DND-41 (cell line): ENCODE measurements around the gene IFIT2.

Source experiments
- ATAC-seq: fragments of 200-7000 bp; cut with Tn5 transposase; 3 replicates; pipeline ENCODE4 v1.9.1; 2021; ENCODE audit warnings: low read depth; ENCODE audit not compliant: insufficient read depth
- DNase-seq: peaks from one replicate; pipeline ENCODE4 v3.0.0-alpha.2; 2020
- H2AFZ ChIP-seq: 2 replicates; pipeline ENCODE4 v1.6.0; 2012; ENCODE audit warnings: low read depth, low read length
- H3K27ac ChIP-seq: 2 replicates; pipeline ENCODE4 v1.5.1; 2012; ENCODE audit warnings: low read length, inconsistent platforms
- H3K27me3 ChIP-seq: fragments of 200-600 bp; sonication (generic); 2 replicates; pipeline ENCODE4 v1.6.0; 2012; ENCODE audit warnings: low read length, mild to moderate bottlenecking, inconsistent platforms; ENCODE audit not compliant: insufficient read depth, poor library complexity
- H3K36me3 ChIP-seq: 2 replicates; pipeline ENCODE4 v1.5.1; 2012; ENCODE audit warnings: low read length, inconsistent platforms; ENCODE audit not compliant: insufficient read depth
- H3K4me1 ChIP-seq: 2 replicates; pipeline ENCODE4 v1.5.1; 2012; ENCODE audit warnings: mild to moderate bottlenecking, low read length; ENCODE audit not compliant: insufficient read depth
- H3K4me2 ChIP-seq: 2 replicates; pipeline ENCODE4 v1.6.0; 2012; ENCODE audit warnings: mild to moderate bottlenecking, moderate library complexity, low read length, inconsistent platforms; ENCODE audit not compliant: insufficient read depth
- H3K4me3 ChIP-seq, 2 experiments: fragments of 200-600 bp in 1 of 2; shearing (Covaris generic) in 1 of 2; 2 replicates each; pipeline ENCODE4 v1.5.1; 2012 to 2016; ENCODE audit warnings: inconsistent platforms in 2 of 2, low read length in 2 of 2, mild to moderate bottlenecking in 2 of 2, low read depth in 1 of 2, moderate library complexity in 1 of 2
- H3K79me2 ChIP-seq: 2 replicates; pipeline ENCODE4 v1.6.0; 2012; ENCODE audit warnings: low read length, inconsistent platforms; ENCODE audit not compliant: insufficient read depth
- H3K9ac ChIP-seq: 2 replicates; pipeline ENCODE4 v1.6.0; 2012; ENCODE audit warnings: low read depth, mild to moderate bottlenecking, inconsistent platforms, low read length, moderate library complexity
- H3K9me3 ChIP-seq: 2 replicates; pipeline ENCODE4 v1.5.1; 2012; ENCODE audit warnings: low read length, moderate library complexity, mild to moderate bottlenecking, inconsistent platforms; ENCODE audit not compliant: insufficient read depth, severe bottlenecking
- H4K20me1 ChIP-seq: 2 replicates; pipeline ENCODE4 v1.6.0; 2012; ENCODE audit warnings: low read length; ENCODE audit not compliant: insufficient read depth
- CTCF ChIP-seq: IDR thresholded peaks from 2 replicates; pipeline ENCODE4 v1.5.1; 2012; ENCODE audit warnings: borderline replicate concordance, low read length, moderate library complexity, mild to moderate bottlenecking; ENCODE audit not compliant: poor library complexity, severe bottlenecking; ENCODE audit errors: extremely low read depth
- EZH2 ChIP-seq: IDR thresholded peaks from 3 replicates; pipeline ENCODE4 v1.6.1; 2012; ENCODE audit warnings: borderline replicate concordance, low read depth, mild to moderate bottlenecking, moderate library complexity, low read length, inconsistent platforms; ENCODE audit not compliant: severe bottlenecking

The IFIT2 gene

GRCh38 chr10:89351780-89352597, 50.1 kb downstream of the IFIT2 start:
- no peaks in the 10 kb centered on the region for H3K27me3 ChIP-seq
- DNase-seq = no peak
- H4K20me1 ChIP-seq = no peaks in the 10 kb centered on the region
- no peak overlapping the region for H3K4me3 ChIP-seq
- H3K4me1 ChIP-seq = no peaks in the 10 kb centered on the region
- no peak overlapping the region for H3K4me2 ChIP-seq
- H2AFZ ChIP-seq = no peak overlapping the region
- H3K9me3 ChIP-seq = no peaks in the 10 kb centered on the region
- TF ChIP-seq CTCF (no peak), EZH2 (no peak)
- no peaks in the 10 kb centered on the region for H3K36me3 ChIP-seq
- no peaks in the 10 kb centered on the region for H3K79me2 ChIP-seq
- no peak overlapping the region for H3K9ac ChIP-seq
- no peak for ATAC-seq
- no peak overlapping the region for H3K27ac ChIP-seq

GRCh38 chr10:89352802-89353201, 51.0 kb downstream of the IFIT2 start:
- Histone ChIP-seq H2AFZ (no peak overlapping the region), H3K4me1 (no peaks in the 10 kb centered on the region), H3K9me3 (no peaks in the 10 kb centered on the region), H3K27me3 (no peaks in the 10 kb centered on the region), H3K4me3 (no peak overlapping the region), H3K4me2 (no peak overlapping the region), H3K79me2 (no peaks in the 10 kb centered on the region), H4K20me1 (no peaks in the 10 kb centered on the region), H3K27ac (no peak overlapping the region), H3K9ac (no peak overlapping the region), H3K36me3 (no peaks in the 10 kb centered on the region)
- TF ChIP-seq CTCF (no peak), EZH2 (no peak)
- DNase-seq (no peak), ATAC-seq (no peak)

- Histone ChIP-seq H3K79me2 (no peaks in the 10 kb centered on the region), H4K20me1 (no peaks in the 10 kb centered on the region), H3K4me3 (no peak overlapping the region), H2AFZ (no peak overlapping the region), H3K27ac (no peak overlapping the region), H3K9ac (no peak overlapping the region), H3K4me1 (no peaks in the 10 kb centered on the region), H3K27me3 (no peaks in the 10 kb centered on the region), H3K4me2 (no peak overlapping the region), H3K9me3 (no peaks in the 10 kb centered on the region), H3K36me3 (no peaks in the 10 kb centered on the region)
- no peak for DNase-seq
- no peak for TF ChIP-seq EZH2
- no peak for TF ChIP-seq CTCF
- ATAC-seq = no peak
These were observed 53.6 kb downstream of the IFIT2 start for GRCh38 chr10:89355394-89355931.
